H9 (cell line): ENCODE measurements around the gene ACACB. TPM values are rescaled to one million over a fixed set of nuclear protein-coding genes. Genes with fewer than 3 reads are reported as not detected.

Source experiments
- DNase-seq: peaks from one replicate; pipeline ENCODE4 v3.0.0-alpha.2; 2017
- H2AFZ ChIP-seq: one replicate; pipeline ENCODE4 v1.6.1; 2013; ENCODE audit warnings: mild to moderate bottlenecking, low read length, control low read depth, moderate library complexity
- H2AK5ac ChIP-seq: 2 replicates; pipeline ENCODE4 v1.6.1; 2013; ENCODE audit warnings: low read length, control low read depth, mixed read lengths; ENCODE audit not compliant: insufficient read length
- H2BK120ac ChIP-seq: one replicate; pipeline ENCODE4 v1.6.1; 2013; ENCODE audit warnings: low read depth, mild to moderate bottlenecking, low read length, control low read depth, inconsistent platforms; ENCODE audit not compliant: poor library complexity, severe bottlenecking
- H2BK12ac ChIP-seq: 2 replicates; pipeline ENCODE4 v1.6.1; 2013; ENCODE audit warnings: low read length, control low read depth, mixed read lengths, low read depth; ENCODE audit not compliant: insufficient read length
- H2BK15ac ChIP-seq: 2 replicates; pipeline ENCODE4 v1.6.1; 2013; ENCODE audit warnings: low read depth, low read length, control low read depth
- H2BK20ac ChIP-seq: one replicate; pipeline ENCODE4 v1.6.1; 2013; ENCODE audit warnings: low read depth, mild to moderate bottlenecking, low read length, control low read depth, inconsistent platforms; ENCODE audit not compliant: poor library complexity, severe bottlenecking
- H2BK5ac ChIP-seq: 2 replicates; pipeline ENCODE4 v1.6.1; 2013; ENCODE audit warnings: low read length, control low read depth, mixed read lengths; ENCODE audit not compliant: insufficient read length
- H3K14ac ChIP-seq: 2 replicates; pipeline ENCODE4 v1.6.1; 2013; ENCODE audit warnings: low read length, control low read depth; ENCODE audit not compliant: insufficient read depth
- H3K18ac ChIP-seq: 2 replicates; pipeline ENCODE4 v1.6.1; 2013; ENCODE audit warnings: low read depth, mild to moderate bottlenecking, mixed read lengths, low read length, control low read depth; ENCODE audit not compliant: insufficient read length
- H3K23ac ChIP-seq: 2 replicates; pipeline ENCODE4 v1.6.1; 2013; ENCODE audit warnings: low read length, control low read depth, mixed read lengths, low read depth; ENCODE audit not compliant: insufficient read length
- H3K23me2 ChIP-seq: 2 replicates; pipeline ENCODE4 v1.6.1; 2013; ENCODE audit warnings: low read depth, mild to moderate bottlenecking, mixed read lengths, low read length, control low read depth; ENCODE audit not compliant: insufficient read length, poor library complexity, severe bottlenecking
- H3K27ac ChIP-seq: 2 replicates; pipeline ENCODE4 v1.5.1; 2013; ENCODE audit warnings: low read length, control low read depth, mixed read lengths, low read depth; ENCODE audit not compliant: insufficient read length
- H3K27me3 ChIP-seq: 2 replicates; pipeline ENCODE4 v1.6.1; 2013; ENCODE audit warnings: low read length, control low read depth, inconsistent platforms; ENCODE audit not compliant: insufficient read depth
- H3K4ac ChIP-seq: 2 replicates; pipeline ENCODE4 v1.6.1; 2013; ENCODE audit warnings: low read depth, mild to moderate bottlenecking, control low read depth, inconsistent platforms, low read length, moderate library complexity
- H3K4me1 ChIP-seq: 2 replicates; pipeline ENCODE4 v1.6.1; 2013; ENCODE audit warnings: low read length, control low read depth, inconsistent platforms; ENCODE audit not compliant: insufficient read depth
- H3K4me2 ChIP-seq: 2 replicates; pipeline ENCODE4 v1.6.1; 2013; ENCODE audit warnings: low read length, control low read depth, mixed read lengths; ENCODE audit not compliant: insufficient read length, insufficient read depth
- H3K56ac ChIP-seq: 2 replicates; pipeline ENCODE4 v1.6.1; 2013; ENCODE audit warnings: low read depth, mild to moderate bottlenecking, mixed read lengths, low read length, control low read depth; ENCODE audit not compliant: insufficient read length
- H3K79me1 ChIP-seq: 2 replicates; pipeline ENCODE4 v1.6.1; 2013; ENCODE audit warnings: low read depth, mild to moderate bottlenecking, moderate library complexity, low read length, control low read depth, inconsistent platforms; ENCODE audit not compliant: insufficient read depth, poor library complexity, severe bottlenecking
- H3K79me2 ChIP-seq: 2 replicates; pipeline ENCODE4 v1.6.1; 2013; ENCODE audit warnings: low read length, control low read depth, inconsistent platforms; ENCODE audit not compliant: insufficient read depth
- H3K9ac ChIP-seq: 2 replicates; pipeline ENCODE4 v1.6.1; 2013; ENCODE audit warnings: low read length, control low read depth, mixed read lengths; ENCODE audit not compliant: insufficient read length; ENCODE audit errors: extremely low read depth
- H3K9me3 ChIP-seq: one replicate; pipeline ENCODE4 v1.6.1; 2013; ENCODE audit warnings: low read depth, low read length, inconsistent platforms; ENCODE audit not compliant: control insufficient read depth
- H3T11ph ChIP-seq: one replicate; pipeline ENCODE4 v1.6.1; 2013; ENCODE audit warnings: mild to moderate bottlenecking, low read length, control low read depth, inconsistent platforms
- H4K20me1 ChIP-seq: one replicate; pipeline ENCODE4 v1.6.1; 2013; ENCODE audit not compliant: control insufficient read depth, insufficient read length, insufficient read depth
- H4K5ac ChIP-seq: 2 replicates; pipeline ENCODE4 v1.6.1; 2013; ENCODE audit warnings: low read depth, mild to moderate bottlenecking, mixed read lengths, low read length, control low read depth; ENCODE audit not compliant: insufficient read length
- H4K8ac ChIP-seq: replicated peaks from 2 replicates; pipeline ENCODE4 v1.6.1; 2013; ENCODE audit warnings: low read length, control low read depth, mixed read lengths, low read depth; ENCODE audit not compliant: insufficient read length
- H4K91ac ChIP-seq: 2 replicates; pipeline ENCODE4 v1.6.1; 2013; ENCODE audit warnings: low read depth, mild to moderate bottlenecking, moderate library complexity, mixed read lengths, low read length, control low read depth; ENCODE audit not compliant: insufficient read length
- H3K27ac Mint-ChIP-seq, 3 experiments: 2 replicates in 2 of 3; 3 replicates in 1 of 3; pipeline ENCODE4 v1.8.0; 2020 to 2021; ENCODE audit warnings: mixed read lengths in 3 of 3, mild to moderate bottlenecking in 1 of 3, moderate library complexity in 1 of 3
- H3K27me3 Mint-ChIP-seq: 2 replicates; pipeline ENCODE4 v1.8.0; 2021; ENCODE audit warnings: low read depth, mild to moderate bottlenecking, moderate library complexity, mixed read lengths
- H3K36me3 Mint-ChIP-seq, 3 experiments: 2 replicates in 2 of 3; 3 replicates in 1 of 3; pipeline ENCODE4 v1.8.0; 2020 to 2021; ENCODE audit warnings: low read depth in 3 of 3, mixed read lengths in 3 of 3; ENCODE audit not compliant: insufficient read depth in 1 of 3
- H3K4me1 Mint-ChIP-seq, 2 experiments: 2 replicates each; pipeline ENCODE4 v1.8.0; 2020; ENCODE audit warnings: mixed read lengths in 2 of 2
- H3K4me3 Mint-ChIP-seq, 2 experiments: 2 replicates in 1 of 2; 3 replicates in 1 of 2; pipeline ENCODE4 v1.8.0; 2020 to 2021; ENCODE audit warnings: mild to moderate bottlenecking in 2 of 2, mixed read lengths in 2 of 2, moderate library complexity in 1 of 2
- H3K9me3 Mint-ChIP-seq, 2 experiments: 2 replicates in 1 of 2; 3 replicates in 1 of 2; pipeline ENCODE4 v1.8.0; 2020; ENCODE audit warnings: mild to moderate bottlenecking in 2 of 2, mixed read lengths in 2 of 2, moderate library complexity in 1 of 2
- CTCF ChIP-seq: fragments of 200-600 bp; sonication (generic); conservative IDR thresholded peaks from 3 replicates; pipeline ENCODE4 v1.8.0; 2021; ENCODE audit warnings: antibody characterized with exemption, mild to moderate bottlenecking
- WGBS: extraction: QIAGEN DNeasy Blood & Tissue Kit; methylation state at CpG from one replicate; pipeline ENCODE4 v1.1.7; 2013; ENCODE audit warnings: missing lambda C conversion rate, low lambda C conversion rate, mixed read lengths; ENCODE audit not compliant: insufficient read length; ENCODE audit errors: extremely low coverage; 5-methylcytosine and 5-hydroxymethylcytosine counted together
- total RNA-seq: library from RNA; stranded (reverse); gene quantifications from 2 replicates; pipeline ENCODE4 v1.2.1, GENCODE V29; 2021

Gene ACACB
- total RNA-seq, 1 experiment from 2014 or later = 14.2 TPM

GRCh38 chr12:109222496-109222895 lies 106.1 kb downstream of the ACACB start:
- Histone ChIP-seq H3K18ac (no peak overlapping the region), H3K9me3 (no peaks in the 10 kb centered on the region), H3K27ac (no peak overlapping the region), H3K14ac (no peak overlapping the region; the same call in 1 of the 2 replicates), H3K56ac (no peak overlapping the region), H4K91ac (no peak overlapping the region), H3K23me2 (no peaks in the 10 kb centered on the region), H3K27me3 (no peaks in the 10 kb centered on the region), H2AFZ (no peak overlapping the region), H2BK12ac (no peak overlapping the region), H2BK15ac (no peak overlapping the region), H3K9ac (no peak overlapping the region), H4K20me1 (no peaks in the 10 kb centered on the region), H4K8ac (no peak overlapping the region), H3K79me1 (no peaks in the 10 kb centered on the region), H3K23ac (no peak overlapping the region), H2BK120ac (no peak overlapping the region), H3K4me2 (no peak overlapping the region), H4K5ac (no peak overlapping the region), H2AK5ac (no peak overlapping the region), H3T11ph (no peak overlapping the region), H2BK20ac (no peak overlapping the region), H3K79me2 (no peaks in the 10 kb centered on the region), H3K4ac (no peak overlapping the region), H3K4me1 (no peaks in the 10 kb centered on the region), H2BK5ac (no peak overlapping the region)
- no peak for TF ChIP-seq CTCF
- no peak for DNase-seq
- Mint-ChIP-seq H3K27me3 (no peaks in the 10 kb centered on the region), H3K4me3 (no peak overlapping the region), H3K9me3 (no peaks in the 10 kb centered on the region; a peak in 1 of 5 replicates), H3K4me1 (no peaks in the 10 kb centered on the region), H3K27ac (peak overlapping the region in 2 of 3 experiments; percentile 44 to 70; a peak in 2 of 7 replicates), H3K36me3 (peaks cover 4 to 15% (median 6%) of the 10 kb centered on the region in 3 experiments; a peak in 6 of 7 replicates)
- WGBS = no CpG with 5 or more reads among the region's 18 CpGs
